GM18867 (cell line): ENCODE data around the gene RMRP.
A peak's percentile ranks its signal among the peaks of the same experiment; 100 is the strongest.
"Not testable (repeated sequence)": the region's sequence is repeated elsewhere in the genome, so short reads cannot be mapped to it uniquely, and the experiment has no call there.

Source experiments
- ATAC-seq: cut with Tn5 transposase; IDR thresholded peaks from one replicate; pipeline ENCODE4 v1.9.1; 2021; ENCODE audit warnings: mild to moderate bottlenecking, moderate library complexity; ENCODE audit not compliant: unreplicated experiment

The RMRP gene

DNA sequence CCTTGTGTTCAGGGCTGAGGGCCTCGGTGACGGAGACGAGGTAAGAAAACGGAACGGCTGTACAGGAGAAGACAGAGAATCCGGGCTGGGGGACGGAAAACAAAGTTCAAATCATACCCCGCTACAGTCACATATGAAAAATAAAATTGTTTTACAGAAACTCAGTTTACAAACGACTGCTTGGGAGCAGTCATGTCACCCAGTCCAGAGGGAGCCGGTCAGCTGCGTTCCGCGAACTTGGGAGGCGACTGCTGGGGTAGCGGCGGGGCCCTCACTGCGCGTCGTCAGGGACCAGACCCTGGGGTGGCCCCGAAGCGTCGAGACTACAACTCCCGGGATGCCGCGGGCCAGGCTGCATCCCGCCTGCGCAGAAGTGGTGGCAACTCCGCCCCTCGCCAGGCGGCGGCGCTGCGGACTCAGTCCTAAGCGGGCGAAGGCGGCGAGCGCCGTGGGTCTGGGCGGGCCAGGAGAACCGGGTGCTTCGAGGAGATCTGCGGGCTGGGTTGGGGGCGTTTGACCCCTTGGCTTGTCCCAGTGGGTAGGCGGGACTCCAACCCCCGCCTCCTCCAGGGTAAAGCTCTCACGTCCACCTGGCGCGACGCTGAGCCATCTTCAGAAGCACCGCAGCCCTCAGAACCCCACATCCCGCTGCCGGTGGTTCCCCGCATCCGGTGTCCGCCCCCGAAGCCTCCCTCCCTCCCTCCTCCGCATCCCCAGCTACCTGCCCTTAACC is 11.1 kb downstream of the RMRP start:
- peak; percentile 87 for ATAC-seq

DNA sequence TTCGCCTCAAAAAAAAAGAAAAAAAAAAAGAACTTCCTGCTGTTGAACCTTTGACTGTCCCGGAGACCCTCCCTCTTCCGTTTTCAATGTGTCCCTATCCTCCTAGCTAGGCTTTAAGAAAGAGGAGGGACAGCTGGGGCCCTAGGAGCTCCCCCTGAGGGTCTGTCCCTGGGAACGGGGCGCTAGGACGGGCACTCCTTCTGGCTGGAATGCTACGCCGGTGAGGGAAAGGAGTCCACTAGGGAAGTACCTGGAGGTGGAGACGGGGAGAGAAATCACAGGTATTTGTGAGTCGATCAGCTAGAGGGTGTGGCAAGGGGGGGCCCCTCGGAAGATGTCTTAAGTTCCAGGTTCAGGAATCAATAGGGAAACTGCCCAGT is 11.7 kb downstream of the RMRP start:
- ATAC-seq: no peak

DNA sequence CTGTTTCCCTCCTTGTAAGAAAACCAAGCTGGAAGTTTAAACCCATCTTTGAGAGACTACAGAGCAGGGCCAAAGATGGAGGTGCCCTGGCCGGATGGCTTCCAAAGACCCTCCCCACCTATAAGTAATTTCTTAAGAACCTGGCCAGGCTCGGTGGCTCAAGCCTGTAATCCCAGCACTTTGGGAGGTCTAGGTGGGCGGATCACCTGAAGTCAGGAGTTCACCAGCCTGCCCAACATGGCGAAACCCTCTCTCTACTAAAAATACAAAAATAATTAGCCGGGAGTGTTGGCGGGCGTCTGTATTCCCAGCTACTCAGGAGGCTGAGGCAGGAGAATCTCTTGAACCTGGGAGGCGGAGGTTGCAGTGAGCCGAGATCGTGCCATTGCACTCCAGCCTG is 12.1 kb downstream of the RMRP start:
- not testable (repeated sequence) for ATAC-seq

DNA sequence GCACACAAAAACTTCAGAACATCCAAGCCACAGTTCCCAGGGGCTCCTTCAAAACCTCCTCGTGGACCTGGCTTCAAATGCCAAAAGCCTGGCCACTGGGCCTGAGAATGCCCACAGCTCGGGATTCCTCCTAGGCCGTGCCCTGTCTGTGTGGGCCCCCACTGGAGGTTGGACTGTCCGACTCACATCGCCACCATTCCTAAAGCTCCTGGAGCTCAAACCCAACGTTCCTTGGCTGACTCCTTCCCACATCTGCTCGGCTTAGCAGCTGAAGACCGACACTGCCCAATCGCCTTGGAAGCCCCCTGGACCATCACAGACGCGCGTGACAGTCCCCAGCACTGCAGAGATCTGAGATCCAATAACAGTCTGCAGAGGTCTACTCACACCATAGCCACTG is 14.8 kb downstream of the RMRP start:
- ATAC-seq: no peak

GRCh38 chr9:35641478-35641877 is 16.3 kb downstream of the RMRP start:
- not testable (repeated sequence) for ATAC-seq

GRCh38 chr9:35640431-35640830 is 17.4 kb downstream of the RMRP start:
- ATAC-seq: not testable (repeated sequence)

DNA sequence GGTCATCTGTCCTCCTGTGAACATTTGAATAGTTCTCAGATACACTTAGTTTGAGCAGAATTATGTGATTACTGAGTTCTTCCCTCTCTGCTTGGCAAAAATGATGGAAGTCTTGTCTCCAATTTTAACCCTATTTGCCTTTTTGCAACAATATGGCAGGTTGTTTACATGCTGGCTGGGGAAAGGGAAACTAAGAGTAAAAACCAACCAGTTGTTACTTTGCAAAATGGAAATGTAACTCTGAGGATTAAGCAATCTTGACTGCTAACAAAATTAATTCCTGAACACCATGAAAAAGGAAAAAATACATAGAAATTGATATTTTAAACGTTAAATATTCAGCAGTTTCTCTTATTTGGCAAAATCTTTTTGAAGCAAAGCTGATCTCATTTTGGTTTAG is 18.2 kb downstream of the RMRP start:
- no peak for ATAC-seq

- not testable (repeated sequence) for ATAC-seq
Observed at GRCh38 chr9:35639225-35639624, 18.6 kb downstream of the RMRP start.

DNA sequence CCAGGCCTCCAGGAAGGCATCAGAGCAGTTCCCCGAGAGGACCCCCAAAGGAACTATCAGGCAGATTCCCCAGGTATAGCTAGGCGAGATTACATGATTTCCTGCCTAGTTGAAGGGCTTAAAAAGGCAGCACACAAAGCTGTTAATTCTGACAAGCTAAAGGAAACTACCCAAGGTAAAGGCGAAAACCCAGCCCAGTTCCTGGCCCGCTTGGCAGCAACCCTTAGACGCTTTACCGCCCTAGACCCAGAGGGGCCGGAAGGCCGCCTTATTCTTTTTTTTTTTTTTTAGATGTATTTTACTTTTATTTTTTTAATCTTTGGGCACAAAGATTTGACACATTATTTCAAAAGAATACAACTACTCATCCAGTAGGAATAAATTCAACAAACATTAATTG is 19.1 kb downstream of the RMRP start:
- not testable (repeated sequence) for ATAC-seq

- ATAC-seq: not testable (repeated sequence)
Observed at GRCh38 chr9:35637427-35637955, 20.3 kb downstream of the RMRP start.

DNA sequence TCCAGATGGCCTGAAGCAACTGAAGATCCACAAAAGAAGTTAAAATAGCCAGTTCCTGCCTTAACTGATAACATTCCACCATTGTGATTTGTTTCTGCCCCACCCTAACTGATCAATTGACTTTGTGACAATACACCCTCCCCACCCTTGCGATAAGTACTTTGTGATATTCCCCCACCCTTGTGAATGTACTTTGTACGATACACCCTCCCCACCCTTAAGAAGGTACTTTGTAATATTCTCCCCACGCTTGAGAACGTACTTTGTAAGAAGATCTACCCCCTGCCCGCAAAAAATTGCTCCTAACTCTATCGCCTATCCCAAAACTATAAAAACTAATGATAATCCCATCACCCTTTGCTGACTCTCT is 21.0 kb downstream of the RMRP start:
- ATAC-seq: not testable (repeated sequence)

GRCh38 chr9:35636135-35636876 is 21.5 kb downstream of the RMRP start:
- no peak for ATAC-seq

DNA sequence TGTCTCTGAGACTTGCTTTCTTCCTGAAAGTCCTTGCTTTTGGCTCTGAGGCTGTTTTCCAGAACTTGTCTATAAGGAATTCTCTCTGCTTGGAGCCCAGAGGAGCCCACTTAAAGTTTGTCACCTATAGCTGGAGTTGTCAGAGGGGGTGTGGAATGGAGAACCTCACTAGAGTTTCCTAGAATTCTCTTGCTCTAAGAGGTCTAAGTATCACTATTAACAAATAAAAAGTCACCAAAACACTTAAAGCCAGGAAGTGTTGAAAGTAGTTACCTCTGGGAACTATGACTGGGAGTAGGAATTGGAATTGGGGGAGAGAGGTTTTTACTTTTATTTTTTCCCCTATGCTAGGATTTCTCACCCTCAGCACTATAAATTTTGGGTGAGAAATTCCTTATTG is 22.1 kb downstream of the RMRP start:
- ATAC-seq: no peak

- no peak for ATAC-seq
Observed at GRCh38 chr9:35629597-35629996, 28.2 kb downstream of the RMRP start.

- no peak for ATAC-seq
Observed at GRCh38 chr9:35628389-35628991, 29.3 kb downstream of the RMRP start.

DNA sequence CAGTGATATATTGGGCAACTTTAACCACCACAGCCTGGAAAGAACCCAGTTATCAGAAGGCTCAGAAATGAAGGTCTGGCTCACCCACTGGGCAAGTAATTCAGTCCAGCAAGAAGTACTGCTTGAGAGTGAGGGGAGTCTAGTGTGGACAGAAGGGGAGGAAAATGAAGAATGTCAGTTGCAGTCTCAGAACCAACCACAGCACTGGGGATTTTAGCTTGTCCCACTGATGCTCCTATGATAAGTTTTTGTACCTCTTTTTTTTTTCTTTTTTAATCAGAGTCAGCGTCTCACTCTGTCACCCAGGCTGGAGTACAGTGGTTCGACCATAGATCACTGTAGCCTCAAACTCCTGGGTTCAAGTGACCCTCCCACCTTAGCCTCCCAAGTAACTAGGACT is 30.2 kb downstream of the RMRP start:
- ATAC-seq: no peak

GRCh38 chr9:35619800-35620158 is 38.0 kb downstream of the RMRP start:
- peak; percentile 50 for ATAC-seq

GRCh38 chr9:35618854-35619799 is 38.7 kb downstream of the RMRP start:
- ATAC-seq: peak; percentile 51

DNA sequence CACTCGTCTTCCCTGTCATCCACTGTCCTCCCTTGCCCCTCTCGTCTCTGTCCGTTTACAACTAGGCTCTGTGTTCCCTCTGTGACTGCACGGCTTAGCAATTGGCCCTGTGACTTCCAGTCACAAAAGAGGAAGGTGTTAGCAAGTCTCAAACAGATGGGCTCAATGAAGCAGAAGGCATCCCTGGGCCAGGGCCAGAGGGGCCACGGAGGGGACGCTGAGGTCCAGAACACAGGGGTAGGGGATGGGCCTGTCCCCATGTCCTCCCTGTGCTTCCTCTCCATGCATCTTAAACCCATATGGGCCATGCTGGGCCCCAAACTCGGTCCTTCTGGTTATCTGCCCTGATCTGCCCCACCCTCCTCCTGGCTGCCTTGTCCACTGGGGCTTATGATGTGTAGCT is 39.5 kb downstream of the RMRP start, which contains the start of gene CD72:
Gene CD72 (minus strand): TSS at position 89 of the 403 bp plus-strand sequence. CDS start 110 bp downstream, outside the sequence.
- no peak for ATAC-seq

- no peak for ATAC-seq
Observed at GRCh38 chr9:35617548-35617947, 40.3 kb downstream of the RMRP start.
